HG03565 (cell line): ENCODE measurements around the gene ADGRV1.

ENCODE experiments used
- ATAC-seq: cut with Tn5 transposase; IDR thresholded peaks from one replicate; pipeline ENCODE4 v1.9.1; 2021; ENCODE audit warnings: mild to moderate bottlenecking, moderate library complexity; ENCODE audit not compliant: unreplicated experiment

ADGRV1 gene

DNA sequence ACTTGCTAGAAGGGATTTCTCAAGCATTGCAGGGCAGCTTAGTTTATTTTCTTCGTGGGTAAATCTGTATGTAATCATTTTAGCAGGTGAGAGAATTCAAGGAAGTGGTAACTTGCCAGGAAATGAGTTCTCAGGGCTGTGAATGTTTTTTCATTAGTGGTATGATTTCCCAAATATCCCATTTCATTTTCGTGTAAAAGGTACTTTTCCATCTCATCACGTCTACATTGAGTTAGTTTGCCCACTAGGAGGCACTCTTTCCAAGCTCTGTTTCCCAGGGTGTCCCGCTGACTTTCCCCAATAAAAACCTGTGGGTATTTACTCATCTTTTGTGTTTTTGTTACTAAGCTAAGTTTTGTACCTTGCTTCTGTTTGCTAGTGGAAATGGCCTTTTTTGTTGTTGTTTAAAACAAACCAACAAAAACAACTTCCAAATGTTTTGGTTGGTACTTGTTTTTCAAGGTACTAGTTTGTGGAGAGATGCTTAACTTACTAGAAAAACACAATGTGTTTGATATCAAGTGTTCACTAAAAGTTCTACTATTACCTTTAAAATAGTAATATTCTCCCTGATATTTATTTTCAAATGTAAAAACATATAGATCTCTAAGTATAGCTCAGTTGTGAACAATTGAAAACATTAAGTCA lies 373.6 kb downstream of the ADGRV1 start:
- no peak for ATAC-seq

DNA sequence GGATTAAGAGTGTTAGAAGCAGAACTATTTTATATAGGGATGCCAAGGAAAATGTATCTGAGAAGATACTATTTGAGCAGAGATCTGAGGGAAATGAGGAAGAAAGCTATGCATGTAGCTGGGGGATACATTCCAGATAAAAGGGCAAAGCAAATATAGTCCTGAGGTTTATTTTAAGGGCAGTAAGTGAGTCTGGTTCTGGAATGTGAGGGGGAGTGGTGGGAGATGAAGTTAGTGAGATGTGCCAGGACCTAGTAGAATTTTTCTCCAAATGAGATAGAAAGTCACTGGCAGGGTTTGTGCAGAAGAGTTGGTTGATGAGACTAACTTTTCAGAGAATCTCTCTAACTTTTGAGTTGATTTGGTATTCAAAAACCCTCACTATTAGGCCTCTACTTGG lies 374.7 kb downstream of the ADGRV1 start:
- ATAC-seq: no peak

DNA sequence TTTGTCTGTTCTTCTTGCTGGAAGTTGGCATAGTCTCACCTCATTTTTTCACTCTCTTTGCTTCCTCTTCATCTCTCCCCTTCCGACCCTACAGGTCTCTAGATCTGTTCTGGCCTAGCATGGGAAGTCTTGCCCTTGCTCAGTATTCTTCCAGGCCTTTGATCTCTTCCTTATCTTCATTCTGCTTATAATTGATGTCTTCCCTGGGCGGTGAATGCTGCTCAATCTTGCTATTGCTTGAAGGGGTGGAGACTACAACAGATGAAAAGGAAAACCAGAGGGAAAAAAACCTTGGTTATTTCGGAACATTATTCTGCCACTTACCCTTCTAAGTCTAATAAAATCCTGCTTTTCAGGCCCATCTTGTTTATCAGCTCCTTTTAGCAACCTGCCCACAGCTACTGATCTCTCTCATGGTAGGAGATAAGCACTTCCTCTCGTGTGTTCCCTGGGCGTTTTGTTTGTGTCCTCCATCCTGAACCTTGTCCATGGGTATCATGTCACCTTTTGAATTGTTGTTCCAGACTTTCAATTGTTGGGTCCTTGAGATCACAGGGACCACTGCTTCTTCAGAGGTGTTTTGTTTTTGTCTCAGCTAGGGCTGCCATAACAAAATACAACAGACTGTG lies 375.6 kb downstream of the ADGRV1 start:
- ATAC-seq: no peak

DNA sequence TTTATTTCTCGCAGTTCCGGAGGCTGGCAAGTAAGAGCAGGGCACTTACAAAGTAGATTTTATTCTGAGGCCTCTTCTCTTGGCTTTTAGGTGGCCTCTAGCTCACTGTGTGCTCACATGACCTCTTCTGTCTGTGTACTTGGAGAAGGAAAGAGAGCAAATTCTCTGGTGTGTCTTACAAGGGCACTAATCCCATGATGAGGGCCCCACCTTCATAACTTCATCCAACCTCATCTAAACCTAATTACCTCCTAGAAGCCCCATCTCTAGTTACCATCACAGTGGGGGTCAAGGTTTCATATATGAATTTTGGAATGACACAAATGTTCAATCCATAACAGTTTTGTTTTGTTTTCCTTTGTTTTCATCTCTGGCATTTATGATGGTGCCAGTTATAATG lies 376.1 kb downstream of the ADGRV1 start:
- ATAC-seq: no peak

DNA sequence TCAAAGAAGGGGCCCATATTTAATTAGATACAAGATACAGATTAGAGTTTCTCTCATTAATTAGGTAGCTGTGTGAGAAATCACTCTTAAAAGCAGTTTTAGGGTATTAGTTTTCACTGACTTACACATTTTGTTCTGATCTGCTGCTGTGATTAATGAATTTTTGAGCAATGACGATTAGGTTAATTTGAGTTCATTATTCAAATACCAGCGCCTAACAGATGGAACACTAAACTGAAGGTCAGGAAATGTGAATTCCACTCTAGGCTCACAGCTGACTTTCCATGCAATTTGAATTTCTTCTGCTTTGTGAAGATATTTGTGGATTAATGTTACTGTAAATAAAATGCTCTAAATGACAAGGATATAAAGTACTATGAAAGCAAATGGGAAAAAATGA lies 380.6 kb downstream of the ADGRV1 start:
- no peak for ATAC-seq

DNA sequence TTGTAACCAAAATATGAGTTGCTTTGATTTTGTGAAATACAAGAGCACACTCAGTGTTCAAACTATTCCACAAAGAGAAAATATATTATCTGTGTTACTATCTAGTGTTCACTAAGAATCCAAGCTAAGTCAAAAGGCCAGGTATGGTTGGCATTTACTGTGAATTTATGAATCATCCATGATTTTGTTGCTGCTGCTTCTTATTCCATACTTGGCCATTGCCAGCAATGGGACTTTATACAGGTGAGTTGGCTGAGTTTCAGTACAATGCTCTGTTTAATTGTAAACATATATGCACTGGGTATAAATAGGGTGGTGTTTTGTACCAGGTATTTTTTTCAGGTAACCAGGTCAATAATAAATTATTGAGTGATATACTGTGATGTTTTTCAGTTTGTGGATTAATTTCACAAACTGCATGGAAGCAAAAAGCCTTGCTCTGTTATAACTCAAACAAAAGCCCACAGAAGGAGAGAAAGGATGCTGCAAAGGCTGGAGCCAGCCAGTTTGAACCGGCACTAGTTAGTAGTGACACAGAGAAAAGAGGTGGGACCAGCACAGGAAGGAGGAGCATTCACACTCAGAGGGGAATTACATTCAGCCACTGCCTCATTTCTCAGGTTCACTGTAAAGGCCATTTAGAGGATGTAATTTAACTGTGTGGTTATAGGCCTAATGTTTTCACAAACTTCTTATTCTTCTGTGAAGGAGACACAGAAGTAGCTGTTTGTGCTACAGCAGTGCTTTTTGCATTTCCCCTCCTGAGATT lies 381.8 kb downstream of the ADGRV1 start:
- ATAC-seq: peak; percentile 99

DNA sequence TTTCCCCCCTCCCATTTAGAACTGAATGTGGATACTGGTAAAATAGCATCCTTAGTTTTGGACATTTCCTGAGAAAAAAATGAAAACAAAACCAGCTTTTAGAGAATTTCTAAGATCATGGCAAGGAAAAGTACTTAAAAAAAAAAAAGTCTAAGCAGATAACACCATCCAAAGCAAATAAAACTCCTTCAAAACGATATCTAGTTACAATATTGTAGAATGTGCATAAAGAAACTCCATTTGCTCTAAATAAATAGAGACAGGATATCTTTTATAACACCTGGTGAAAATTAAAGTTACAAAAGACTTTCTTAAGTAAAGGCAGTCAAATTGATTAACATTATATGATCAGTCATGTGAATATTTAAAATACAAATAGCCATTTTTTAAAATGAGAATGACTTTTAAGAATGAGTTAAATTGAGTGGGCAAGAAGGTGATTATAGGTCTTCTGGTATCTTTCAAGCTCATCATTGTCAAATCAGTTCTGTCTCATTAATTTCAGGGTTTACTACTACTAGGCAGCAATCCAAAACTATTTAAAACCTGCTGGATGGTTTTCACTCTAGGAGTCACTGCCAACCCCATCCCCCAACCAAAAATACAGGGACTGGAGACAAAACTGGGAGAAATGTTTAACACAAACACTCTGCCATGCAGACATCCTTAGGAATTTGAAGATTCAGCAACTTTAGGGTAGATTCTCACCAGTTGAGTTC lies 382.6 kb downstream of the ADGRV1 start:
- no peak for ATAC-seq

DNA sequence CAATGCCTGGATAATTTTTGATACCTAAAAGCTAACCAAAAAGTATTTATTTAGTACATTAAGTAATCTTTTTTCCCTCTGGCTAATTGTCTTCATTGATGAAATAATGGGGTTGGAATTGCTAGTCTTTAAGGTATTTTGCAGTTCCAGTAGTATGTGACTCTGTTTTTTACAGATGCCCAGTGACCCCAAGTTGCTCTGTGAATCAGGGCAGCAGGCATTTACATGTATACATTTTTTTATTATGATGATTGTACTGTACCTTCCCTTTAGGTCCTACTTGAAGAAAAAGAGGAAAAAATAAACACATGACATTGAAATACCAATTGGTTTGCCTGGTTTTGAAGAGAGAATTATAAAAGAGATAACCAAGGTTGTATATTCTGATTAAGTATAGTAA lies 385.5 kb downstream of the ADGRV1 start:
- ATAC-seq: no peak

DNA sequence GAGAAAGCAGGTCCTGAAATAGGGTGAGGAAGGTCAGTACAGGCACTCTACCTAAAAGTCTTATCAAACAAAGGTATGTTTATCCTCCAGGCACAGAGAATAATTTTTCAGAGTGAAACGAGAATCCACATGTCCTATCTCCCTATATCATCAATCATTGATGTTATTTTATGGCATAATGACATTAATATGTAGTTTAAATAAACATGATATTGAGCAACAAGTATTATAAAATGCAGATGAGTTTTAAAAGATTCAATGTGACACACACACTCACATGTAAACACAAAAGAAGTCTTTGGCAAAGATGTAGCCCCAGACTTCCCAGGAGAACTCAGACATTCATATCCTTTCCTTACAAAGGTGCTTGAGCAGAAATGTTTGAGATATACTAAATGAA lies 389.1 kb downstream of the ADGRV1 start:
- ATAC-seq: no peak

DNA sequence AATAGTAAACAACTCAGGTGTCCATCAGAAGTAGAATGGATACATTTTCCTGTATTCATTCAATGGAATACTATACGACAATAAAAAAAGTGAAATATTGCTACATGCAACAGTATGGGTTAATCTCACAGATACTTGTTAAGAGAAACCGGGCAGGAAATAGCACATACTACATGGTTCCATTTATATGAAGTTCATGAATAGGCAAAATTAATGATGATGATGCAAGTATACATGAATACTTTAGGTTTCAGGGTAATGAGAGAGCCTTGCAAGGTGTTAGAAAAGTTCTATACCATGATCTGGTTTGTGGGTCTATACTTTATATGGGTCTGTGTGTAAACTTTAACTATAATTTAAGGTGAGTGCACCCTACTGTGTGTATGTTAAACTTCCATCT lies 390.4 kb downstream of the ADGRV1 start:
- no peak for ATAC-seq

DNA sequence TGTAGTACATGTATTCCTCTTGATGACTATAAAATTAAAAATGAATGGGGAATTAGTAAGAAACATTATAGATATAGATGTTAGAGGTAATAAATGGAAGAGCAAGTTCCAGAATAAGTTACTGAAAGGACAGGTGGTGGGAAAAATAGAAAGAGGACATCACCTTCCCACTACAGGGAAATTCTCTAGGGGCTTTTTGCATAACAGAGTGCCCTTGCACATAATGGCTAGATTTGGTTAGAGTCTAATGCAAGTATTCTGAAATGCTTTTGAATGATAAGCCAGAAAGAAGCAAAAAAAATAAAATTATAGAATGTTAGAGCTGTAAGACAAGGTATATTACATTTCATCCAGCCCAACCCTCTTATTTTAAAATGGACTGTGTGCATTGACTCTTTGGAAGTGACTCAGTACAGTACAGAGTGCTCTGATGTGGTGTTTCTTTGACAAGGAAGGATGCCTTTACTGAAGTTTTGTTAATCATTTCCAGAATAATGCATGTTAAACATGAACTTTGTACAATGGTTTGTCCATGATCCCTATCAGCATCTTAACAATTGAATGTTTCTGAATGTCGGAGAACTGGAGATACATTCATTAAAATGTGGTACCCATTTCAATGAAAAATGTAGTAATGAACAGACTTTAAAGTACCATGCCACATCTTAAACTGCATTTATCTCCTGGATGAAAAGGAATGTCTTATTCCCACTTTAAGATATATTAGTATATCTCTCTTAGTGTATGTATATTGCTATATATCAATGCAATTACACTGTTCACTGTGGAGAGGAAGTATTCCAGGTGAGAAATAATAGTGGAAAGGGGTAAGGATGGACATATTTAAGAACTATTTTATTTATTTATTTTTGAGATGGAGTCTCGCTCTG lies 391.1 kb downstream of the ADGRV1 start:
- peak; percentile 72 for ATAC-seq

DNA sequence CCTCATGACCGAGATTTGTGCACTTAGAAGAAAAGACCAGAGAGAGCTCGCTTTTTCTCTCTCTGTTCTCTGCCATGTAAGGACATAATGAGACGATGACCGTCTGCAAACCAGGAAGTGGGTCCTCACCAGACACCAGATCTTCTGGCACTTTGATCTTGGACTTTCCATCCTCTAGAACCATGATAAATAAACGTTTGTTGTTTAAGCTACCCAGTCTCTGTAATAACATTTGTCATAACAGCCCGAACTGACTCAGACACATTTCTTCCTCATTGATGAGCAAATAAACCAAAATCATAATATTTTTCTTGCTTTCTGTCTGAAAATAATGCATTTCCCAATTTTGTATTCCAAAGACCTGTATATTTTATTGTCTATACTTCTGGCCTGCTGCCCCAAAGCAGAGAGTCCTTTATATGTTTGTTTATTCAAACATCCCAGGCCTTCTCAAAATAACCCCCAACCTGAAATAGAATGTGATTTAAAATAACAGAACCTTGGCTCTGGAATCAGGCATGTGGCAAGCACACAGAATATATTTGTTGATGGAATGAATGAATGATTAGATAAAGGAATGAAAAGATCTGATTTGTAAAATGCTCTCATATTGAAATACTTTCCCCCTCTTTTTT lies 396.5 kb downstream of the ADGRV1 start:
- ATAC-seq: no peak

DNA sequence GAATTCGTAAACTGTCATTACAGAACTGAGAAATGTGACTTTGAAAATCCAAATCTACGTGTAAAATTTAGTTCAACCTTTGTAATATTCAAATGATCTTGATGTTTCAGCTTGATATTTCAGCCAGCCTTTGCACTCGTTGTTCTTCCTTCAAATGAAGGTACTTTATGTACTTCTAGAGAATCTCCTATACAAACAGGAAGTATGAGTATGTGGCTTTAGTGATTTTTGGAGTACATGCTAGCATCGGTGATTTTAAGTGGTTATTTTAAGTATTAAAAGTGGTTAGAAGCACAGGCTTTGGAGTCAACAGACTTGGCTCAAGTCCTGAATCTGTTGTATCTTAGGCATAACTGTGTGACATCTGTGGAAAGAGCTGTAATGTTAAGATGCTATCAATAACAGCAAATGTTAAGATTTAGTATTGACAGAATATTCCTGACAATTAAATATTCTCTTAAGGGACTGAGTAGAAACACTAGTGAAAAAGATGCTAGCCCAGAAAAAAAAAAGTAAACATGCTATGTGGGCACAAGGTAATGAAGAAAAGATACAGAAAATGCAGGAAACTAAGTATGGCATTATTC lies 398.0 kb downstream of the ADGRV1 start:
- no peak for ATAC-seq

DNA sequence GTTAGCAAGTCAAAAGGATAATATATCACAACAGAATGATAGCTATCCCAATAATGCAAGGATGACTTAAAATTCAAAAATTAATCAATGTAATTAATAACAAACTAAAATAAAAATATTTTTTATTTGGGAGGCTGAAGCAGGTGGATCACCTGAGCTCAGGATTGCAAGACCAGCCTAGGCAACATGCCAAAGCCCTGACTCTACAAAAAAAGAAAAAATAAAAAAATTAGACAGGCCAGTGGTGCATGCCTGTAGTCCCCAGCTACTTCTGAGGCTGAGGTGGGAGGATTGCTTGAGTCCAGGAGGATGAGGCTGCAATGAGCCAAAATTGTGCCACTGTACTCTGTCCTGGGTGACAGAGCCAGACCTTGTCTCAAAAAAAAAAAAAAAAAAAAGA lies 399.3 kb downstream of the ADGRV1 start:
- no peak for ATAC-seq

DNA sequence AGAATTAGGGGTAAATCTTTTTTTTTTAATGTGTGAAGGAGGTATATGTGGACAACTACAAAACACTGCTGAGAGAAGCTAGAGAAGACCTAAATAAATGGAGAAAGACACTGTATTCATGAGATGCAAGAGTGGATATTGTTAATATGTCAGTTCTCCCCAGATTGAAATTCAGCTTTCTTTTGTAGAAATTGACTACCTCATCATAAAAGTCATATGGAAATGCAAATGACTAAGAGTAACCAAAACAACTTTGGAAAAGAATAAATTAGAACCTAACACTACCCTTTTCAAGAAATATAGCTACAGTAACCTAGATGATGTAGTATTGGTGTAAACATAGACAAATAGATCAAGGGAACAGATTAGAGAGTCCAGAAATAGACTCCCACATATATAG lies 400.7 kb downstream of the ADGRV1 start:
- ATAC-seq: no peak

DNA sequence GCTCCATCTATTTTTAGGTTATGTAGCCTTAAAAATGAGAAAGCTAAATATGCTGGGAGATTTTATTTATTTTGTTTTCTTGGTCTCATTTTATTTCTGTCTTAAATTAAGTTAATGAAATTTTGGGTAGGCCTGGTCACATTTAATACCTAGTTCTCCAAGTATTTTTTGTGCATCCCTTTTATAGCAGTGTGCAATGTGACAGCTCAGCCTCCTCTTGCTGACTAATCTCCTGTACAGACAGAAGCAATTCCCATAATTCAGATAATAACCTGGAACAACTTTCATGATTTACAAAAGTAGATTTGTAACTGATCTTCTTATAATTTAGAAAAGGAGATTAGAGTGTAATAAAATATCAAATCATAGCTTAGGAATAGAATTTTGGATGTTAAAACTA lies 403.9 kb downstream of the ADGRV1 start:
- no peak for ATAC-seq

DNA sequence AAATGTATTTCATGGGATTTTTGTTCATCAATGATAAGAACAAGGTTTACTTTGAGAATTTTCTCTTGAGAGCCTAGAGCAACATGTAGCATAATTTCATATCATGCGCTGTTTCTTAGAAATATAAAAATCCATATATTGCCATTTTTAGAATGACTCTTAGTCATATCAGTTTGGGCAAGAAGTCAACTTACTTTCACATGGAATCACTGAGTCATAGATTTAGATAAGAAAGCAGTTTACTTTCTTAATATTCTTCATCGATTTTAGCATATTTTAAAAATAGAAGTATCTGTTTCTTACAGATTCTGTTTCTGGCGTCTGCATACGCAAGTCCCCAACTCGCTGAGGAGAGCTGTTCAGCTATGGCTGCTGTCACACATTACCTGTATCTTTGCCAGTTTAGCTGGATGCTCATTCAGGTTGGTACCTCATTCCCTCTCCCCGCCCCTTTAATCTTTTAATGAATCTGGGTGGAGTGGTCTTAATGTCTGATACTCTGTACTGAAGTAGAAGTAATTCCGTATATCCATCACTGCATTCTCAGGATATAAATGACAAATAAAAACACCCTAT lies 406.6 kb downstream of the ADGRV1 start:
- no peak for ATAC-seq

DNA sequence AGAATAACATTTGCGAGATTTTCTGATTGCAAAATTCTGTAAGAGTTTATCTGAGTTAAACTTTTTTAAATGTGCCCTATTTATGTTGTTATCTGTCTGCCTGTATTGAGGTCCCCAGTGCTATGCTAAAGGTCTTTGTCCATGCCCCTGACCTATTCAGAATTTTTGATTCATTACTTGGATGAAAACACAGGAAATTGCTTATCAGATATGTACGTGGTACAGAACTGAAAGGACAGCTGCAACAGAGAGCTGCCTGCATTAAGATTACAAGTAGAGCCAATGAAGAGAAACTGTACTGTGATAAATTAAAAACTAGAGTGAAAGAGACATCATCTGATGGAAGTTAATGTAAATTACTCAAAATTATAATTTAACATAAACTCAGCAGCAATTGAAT lies 408.8 kb downstream of the ADGRV1 start:
- ATAC-seq: no peak

DNA sequence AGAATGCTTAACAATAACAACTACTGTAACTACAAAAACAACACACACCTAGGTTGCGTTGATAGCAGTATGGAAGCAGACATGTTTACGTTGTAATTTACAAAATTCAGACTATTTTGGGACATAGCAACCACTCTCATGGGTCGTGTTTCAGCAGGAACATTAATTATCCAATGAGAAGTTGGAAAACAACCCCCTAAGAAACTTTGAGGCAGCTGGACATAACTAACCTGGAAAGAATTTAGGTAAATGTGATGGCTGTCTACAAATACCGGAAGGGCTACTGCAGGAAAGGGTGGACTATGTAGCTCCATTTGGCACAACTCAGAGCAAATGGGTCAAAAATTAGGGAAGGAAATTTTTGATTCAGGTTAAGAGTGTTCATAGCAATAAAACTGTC lies 409.3 kb downstream of the ADGRV1 start:
- no peak for ATAC-seq
